H1 (cell line): ENCODE measurements around the gene GTF2A1L. TPM values are rescaled to one million over a fixed set of nuclear protein-coding genes. Genes with fewer than 3 reads are reported as not detected.

Source experiments
- CTCF ChIA-PET: fragments of 300-600 bp; sonication (Branson Sonifier 250); formaldehyde crosslinking; loops from one replicate; lab custom pipeline; 2021; ENCODE audit not compliant: partially characterized antibody; lab: Charles Lee
- POLR2A ChIA-PET: fragments of 300-600 bp; sonication (Branson Sonifier 250); formaldehyde crosslinking; loops from one replicate; lab custom pipeline; 2021; ENCODE audit warnings: inconsistent platforms; ENCODE audit not compliant: partially characterized antibody; lab: Charles Lee
- DNase-seq, 2 experiments: peaks; one replicate each; pipeline versions ENCODE4 v3.0.0 to v3.0.0-alpha.2; 2010 to 2022; ENCODE audit warnings: low spot score in 2 of 2, low read depth in 1 of 2, mixed read lengths in 1 of 2
- FAIRE-seq: peaks from 2 replicates; lab custom pipeline; 2011; peaks lifted over from hg19 to GRCh38; lab: Jason Lieb, UNC
- H2AFZ ChIP-seq: 2 replicates; pipeline ENCODE4 v1.8.1; 2012; ENCODE audit warnings: low read length, inconsistent platforms
- H2AK5ac ChIP-seq: 2 replicates; pipeline ENCODE4 v1.6.1; 2013; ENCODE audit warnings: low read depth, low read length
- H2BK120ac ChIP-seq: replicated peaks from 2 replicates; pipeline ENCODE3; 2013; ENCODE audit warnings: low read depth, low read length, inconsistent platforms
- H2BK12ac ChIP-seq: 2 replicates; pipeline ENCODE4 v1.6.1; 2013; ENCODE audit warnings: low read depth, low read length
- H2BK15ac ChIP-seq: 2 replicates; pipeline ENCODE4 v1.6.1; 2013; ENCODE audit warnings: low read length
- H2BK20ac ChIP-seq: 2 replicates; pipeline ENCODE4 v1.6.1; 2013; ENCODE audit warnings: low read length
- H2BK5ac ChIP-seq: 2 replicates; pipeline ENCODE4 v1.6.1; 2013; ENCODE audit warnings: low read depth, low read length
- H3K14ac ChIP-seq: 2 replicates; pipeline ENCODE4 v1.6.1; 2013; ENCODE audit warnings: inconsistent platforms; ENCODE audit not compliant: insufficient read length
- H3K18ac ChIP-seq: 2 replicates; pipeline ENCODE4 v1.6.1; 2013; ENCODE audit warnings: low read length; ENCODE audit errors: extremely low read depth
- H3K23ac ChIP-seq: 2 replicates; pipeline ENCODE4 v1.6.1; 2013; ENCODE audit warnings: inconsistent platforms; ENCODE audit not compliant: insufficient read length
- H3K23me2 ChIP-seq: 2 replicates; pipeline ENCODE4 v1.6.1; 2013; ENCODE audit warnings: low read depth, low read length
- H3K27ac ChIP-seq: 2 replicates; pipeline ENCODE4 v1.6.1; 2011; ENCODE audit warnings: low read depth, low read length, inconsistent platforms
- H3K27me3 ChIP-seq, 4 experiments: replicated peaks in 1 of 4; 1 replicate in 1 of 4; 2 replicates in 3 of 4; pipeline versions ENCODE4 v1.6.1 to v1.8.1; 2011 to 2013; ENCODE audit warnings: low read length in 3 of 4, mild to moderate bottlenecking in 3 of 4, inconsistent platforms in 2 of 4, mixed read lengths in 2 of 4, moderate library complexity in 1 of 4; ENCODE audit not compliant: control insufficient read depth in 3 of 4, insufficient read depth in 3 of 4; ENCODE audit errors: extremely low read depth in 1 of 4
- H3K36me3 ChIP-seq, 4 experiments: 2 replicates each; pipeline versions ENCODE4 v1.6.1 to v1.8.1; 2011 to 2013; ENCODE audit warnings: mild to moderate bottlenecking in 4 of 4, low read length in 3 of 4, moderate library complexity in 2 of 4, control low read depth in 1 of 4, inconsistent platforms in 1 of 4; ENCODE audit not compliant: insufficient read depth in 4 of 4, control insufficient read depth in 2 of 4
- H3K4ac ChIP-seq: replicated peaks from 2 replicates; pipeline ENCODE3; 2013; ENCODE audit warnings: low read length, low read depth, mixed read lengths, inconsistent platforms; ENCODE audit not compliant: insufficient read length
- H3K4me1 ChIP-seq, 4 experiments: replicated peaks in 1 of 4; 1 replicate in 1 of 4; 2 replicates in 3 of 4; pipeline versions ENCODE4 v1.6.1 to v1.8.1; 2011 to 2013; ENCODE audit warnings: low read length in 3 of 4, inconsistent platforms in 2 of 4, mixed read lengths in 1 of 4; ENCODE audit not compliant: insufficient read depth in 4 of 4, control insufficient read depth in 3 of 4
- H3K4me2 ChIP-seq, 2 experiments: 2 replicates each; pipeline versions ENCODE4 v1.6.1 to v1.8.1; 2011 to 2013; ENCODE audit warnings: low read depth in 2 of 2, low read length in 2 of 2, control low read depth in 1 of 2, inconsistent platforms in 1 of 2, mild to moderate bottlenecking in 1 of 2; ENCODE audit not compliant: insufficient read depth in 1 of 2
- H3K4me3 ChIP-seq, 4 experiments: fragments of 200-600, 300-600 bp in 1 of 4; sonication (generic), shearing (Covaris generic), sonication (Bioruptor Twin) in 1 of 4; 2 replicates each; pipeline versions ENCODE4 v1.5.1 to v1.8.1; 2011 to 2016; ENCODE audit warnings: low read length in 4 of 4, low read depth in 3 of 4, control low read depth in 2 of 4, inconsistent platforms in 2 of 4, mild to moderate bottlenecking in 2 of 4, mixed read lengths in 1 of 4, moderate library complexity in 1 of 4; ENCODE audit not compliant: insufficient read depth in 2 of 4; ENCODE audit errors: extremely low read depth in 1 of 4
- H3K56ac ChIP-seq: replicated peaks from 2 replicates; pipeline ENCODE3; 2013; ENCODE audit warnings: low read depth, mild to moderate bottlenecking, mixed read lengths, low read length, inconsistent platforms; ENCODE audit not compliant: insufficient read length
- H3K79me1 ChIP-seq: 2 replicates; pipeline ENCODE4 v1.6.1; 2013; ENCODE audit warnings: low read depth, low read length, control low read depth
- H3K79me2 ChIP-seq, 2 experiments: 2 replicates each; pipeline versions ENCODE4 v1.6.1 to v1.8.1; 2012 to 2013; ENCODE audit warnings: low read length in 2 of 2, mild to moderate bottlenecking in 2 of 2, inconsistent platforms in 1 of 2; ENCODE audit not compliant: insufficient read depth in 2 of 2, control insufficient read depth in 1 of 2
- H3K9ac ChIP-seq, 4 experiments: replicated peaks in 1 of 4; 1 replicate in 1 of 4; 2 replicates in 3 of 4; pipeline versions ENCODE4 v1.6.1 to v1.8.1; 2011 to 2013; ENCODE audit warnings: low read depth in 3 of 4, low read length in 3 of 4, control low read depth in 2 of 4, mild to moderate bottlenecking in 2 of 4, moderate library complexity in 2 of 4, inconsistent platforms in 1 of 4; ENCODE audit errors: extremely low read depth in 1 of 4
- H3K9me3 ChIP-seq, 2 experiments: 2 replicates each; pipeline versions ENCODE4 v1.6.1 to v1.8.1; 2012 to 2013; ENCODE audit warnings: mild to moderate bottlenecking in 2 of 2, moderate library complexity in 2 of 2, control low read depth in 1 of 2, inconsistent platforms in 1 of 2, low read depth in 1 of 2, low read length in 1 of 2, mixed read lengths in 1 of 2; ENCODE audit not compliant: insufficient read depth in 2 of 2
- H4K20me1 ChIP-seq, 2 experiments: replicated peaks in 1 of 2; 2 replicates each; pipeline versions ENCODE3 to v1.8.1; 2011 to 2013; ENCODE audit warnings: inconsistent platforms in 2 of 2, low read length in 2 of 2, mild to moderate bottlenecking in 1 of 2; ENCODE audit not compliant: insufficient read depth in 2 of 2, control insufficient read depth in 1 of 2
- H4K5ac ChIP-seq: 2 replicates; pipeline ENCODE4 v1.6.1; 2013; ENCODE audit warnings: low read length, low read depth, mixed read lengths, inconsistent platforms; ENCODE audit not compliant: insufficient read length
- H4K8ac ChIP-seq: 2 replicates; pipeline ENCODE4 v1.8.0; 2013; ENCODE audit warnings: mild to moderate bottlenecking, moderate library complexity, low read length, inconsistent platforms; ENCODE audit not compliant: insufficient read depth; ENCODE audit errors: extremely low read depth
- H4K91ac ChIP-seq: replicated peaks from 2 replicates; pipeline ENCODE3; 2013; ENCODE audit warnings: low read length, mixed read lengths, inconsistent platforms; ENCODE audit not compliant: insufficient read length
- ATF3 ChIP-seq: IDR thresholded peaks from 2 replicates; pipeline ENCODE4 v1.6.1; 2011; ENCODE audit warnings: low read depth, mild to moderate bottlenecking, low read length; ENCODE audit not compliant: insufficient read depth
- CTCF ChIP-seq, 3 experiments: IDR thresholded peaks; 1 replicate in 2 of 3; 2 replicates in 1 of 3; pipeline versions ENCODE4 v1.5.1 to v1.6.1; 2011; ENCODE audit warnings: low read length in 3 of 3, mild to moderate bottlenecking in 3 of 3, inconsistent platforms in 2 of 3, low read depth in 1 of 3, moderate library complexity in 1 of 3; ENCODE audit not compliant: insufficient read depth in 1 of 3; ENCODE audit errors: control extremely low read depth in 1 of 3
- HDAC2 ChIP-seq, 2 experiments: fragments of 300-600 bp in 1 of 2; sonication (generic) in 1 of 2; IDR thresholded peaks; 2 replicates each; pipeline ENCODE4 v1.6.1; 2011 to 2012; ENCODE audit warnings: low read depth in 2 of 2, low read length in 2 of 2, mild to moderate bottlenecking in 2 of 2, moderate library complexity in 2 of 2, borderline replicate concordance in 1 of 2, inconsistent platforms in 1 of 2
- HDAC6 ChIP-seq: IDR thresholded peaks from one replicate; pipeline ENCODE4 v1.7.1; 2012; ENCODE audit warnings: low read depth, mild to moderate bottlenecking, inconsistent platforms, low read length, moderate library complexity
- POLR2A ChIP-seq, 2 experiments: IDR thresholded peaks; 1 replicate in 1 of 2; 2 replicates in 1 of 2; pipeline ENCODE4 v1.6.1; 2011; ENCODE audit warnings: low read depth in 2 of 2, low read length in 2 of 2, mild to moderate bottlenecking in 2 of 2; ENCODE audit errors: control extremely low read depth in 1 of 2
- RAD21 ChIP-seq, 2 experiments: IDR thresholded peaks in 1 of 2; conservative IDR thresholded peaks in 1 of 2; 2 replicates each; pipeline ENCODE4 v1.6.1; 2011; ENCODE audit warnings: low read depth in 2 of 2, low read length in 2 of 2, improper control_type of control experiment in 1 of 2, inconsistent platforms in 1 of 2, mild to moderate bottlenecking in 1 of 2, moderate library complexity in 1 of 2
- RFX5 ChIP-seq: IDR thresholded peaks from 2 replicates; pipeline ENCODE4 v1.6.1; 2011; ENCODE audit warnings: low read depth, low read length, improper control_type of control experiment, borderline replicate concordance
- SAP30 ChIP-seq: fragments of 300-600 bp; sonication (generic); IDR thresholded peaks from 2 replicates; pipeline ENCODE4 v1.7.1; 2012; ENCODE audit warnings: low read length, moderate library complexity, mild to moderate bottlenecking, inconsistent platforms; ENCODE audit not compliant: insufficient read depth, insufficient replicate concordance
- SIRT6 ChIP-seq: IDR thresholded peaks from one replicate; pipeline ENCODE4 v1.7.1; 2012; ENCODE audit warnings: low read length, inconsistent platforms
- SP1 ChIP-seq: IDR thresholded peaks from 2 replicates; pipeline ENCODE4 v1.6.1; 2011; ENCODE audit warnings: low read depth, low read length
- TEAD4 ChIP-seq: IDR thresholded peaks from 2 replicates; pipeline ENCODE4 v1.6.1; 2012; ENCODE audit warnings: low read depth, low read length, inconsistent platforms, mixed read lengths
- WGBS, 2 experiments: shearing (Covaris generic) in 1 of 2; methylation state at CpG; one replicate each; pipeline versions ENCODE4 v1.1.6 to v1.1.7; 2013 to 2015; ENCODE audit warnings: low lambda C conversion rate in 2 of 2, mixed read lengths in 2 of 2, inconsistent platforms in 1 of 2, low coverage in 1 of 2, missing lambda C conversion rate in 1 of 2; ENCODE audit not compliant: insufficient replicate concordance in 2 of 2, insufficient coverage in 1 of 2, insufficient read length in 1 of 2; ENCODE audit errors: extremely low coverage in 1 of 2, missing lambda C conversion rate in 1 of 2; 5-methylcytosine and 5-hydroxymethylcytosine counted together
- polyA plus RNA-seq, 7 experiments: library from polyadenylated mRNA; depleted of rRNA in 3 of 7; stranded (reverse) in 5 of 7; unstranded in 2 of 7; fragments of >200 nt in 5 of 7; fragments of 200-250 nt in 2 of 7; gene quantifications; 1 replicate in 5 of 7; 2 replicates in 1 of 7; 4 replicates in 1 of 7; pipeline versions ENCODE4 v1.2.1 to v1.2.3, GENCODE V29; 2011 to 2013; ENCODE audit warnings: missing spikeins in 2 of 7, mixed read lengths in 2 of 7
- total RNA-seq: library from RNA; stranded (reverse); fragmentation: NEBNext Ultra II Directional; extraction: Animal tissue kit (Norgen Biotek cat#: 25700); gene quantifications from 2 replicates; pipeline ENCODE4 v1.2.1, GENCODE V29; 2021

Gene GTF2A1L
- total and polyA plus RNA-seq, 2 of the 8 experiments (the other 6 are each of a cell fraction or from before 2014, with no cell fraction given) = 0.18 TPM; not detected in 1

- H3K36me3 ChIP-seq = no peaks in the 10 kb centered on the region
- H2AK5ac ChIP-seq = no peak overlapping the region
- POLR2A ChIA-PET = no interaction called here
- CTCF ChIA-PET = interaction anchor here (0.6 to 3.3 kb wide), 4 partner anchors 9 to 1373 kb away, joined by 3 to 16 read pairs (median 5); no protein-coding TSS in a partner anchor
- H3K23me2 ChIP-seq = no peaks in the 10 kb centered on the region
- H2BK12ac ChIP-seq = no peak overlapping the region
- H4K8ac ChIP-seq = no peak overlapping the region
- no peak for DNase-seq
- 94% methylated on average over 1 of the region's 1 CpG; no CpG with 5 or more reads in 1 of the 2 experiments for WGBS, 2 experiments
- peaks cover 0 to 5% (median 1%) of the 10 kb centered on the region in 4 experiments; a peak in 2 of 7 replicates for H3K4me1 ChIP-seq
- H2BK15ac ChIP-seq = no peak overlapping the region
- no peaks in the 10 kb centered on the region for H3K79me2 ChIP-seq
- no peak overlapping the region for H3K56ac ChIP-seq
- no peak overlapping the region for H3K9ac ChIP-seq
- no peak overlapping the region for H2BK20ac ChIP-seq
- no peak overlapping the region for H4K5ac ChIP-seq
- no peak overlapping the region for H3K14ac ChIP-seq
- H4K20me1 ChIP-seq = no peaks in the 10 kb centered on the region
- no peak overlapping the region for H3K27ac ChIP-seq
- no peak overlapping the region for H3K4me3 ChIP-seq
- H2BK120ac ChIP-seq = no peak overlapping the region
- no peak overlapping the region for H3K23ac ChIP-seq
- no peaks in the 10 kb centered on the region for H3K79me1 ChIP-seq
- FAIRE-seq = no peak
- no peak overlapping the region for H3K4me2 ChIP-seq
- H3K4ac ChIP-seq = no peak overlapping the region
- H3K9me3 ChIP-seq = no peaks in the 10 kb centered on the region
- H4K91ac ChIP-seq = no peak overlapping the region
- H2BK5ac ChIP-seq = no peak overlapping the region
- H3K27me3 ChIP-seq = no peaks in the 10 kb centered on the region
- H2AFZ ChIP-seq = no peak overlapping the region
- H3K18ac ChIP-seq = no peak overlapping the region
- TF ChIP-seq POLR2A (IDR thresholded peaks at IDR 0.05; ENCODE audit: control extremely low read depth in 1 of 2, low read depth in 2 of 2, low read length in 2 of 2) (no peak), ATF3 (no peak), TEAD4 (no peak), HDAC6 (no peak), SAP30 (no peak), RAD21 (IDR thresholded peaks at IDR 0.05 in 1 of 2, conservative IDR thresholded peaks at IDR 0.05 in 1 of 2; ENCODE audit: low read depth in 2 of 2, low read length in 2 of 2) (no peak), CTCF (IDR thresholded peaks at IDR 0.05; ENCODE audit: control extremely low read depth in 1 of 3, insufficient read depth in 1 of 3, low read depth in 1 of 3, low read length in 3 of 3) (no peak), SIRT6 (no peak), SP1 (no peak), RFX5 (no peak), HDAC2 (IDR thresholded peaks at IDR 0.05; ENCODE audit: borderline replicate concordance in 1 of 2, low read depth in 2 of 2, low read length in 2 of 2) (no peak)
Measured at GRCh38 chr2:48715956-48716355, 98.3 kb downstream of the GTF2A1L start.
